ENCODE results near the gene VPS51.
"Not testable (repeated sequence)": the region's sequence is repeated elsewhere in the genome, so short reads cannot be mapped to it uniquely, and the experiment has no call there.

VPS51 gene

DNA sequence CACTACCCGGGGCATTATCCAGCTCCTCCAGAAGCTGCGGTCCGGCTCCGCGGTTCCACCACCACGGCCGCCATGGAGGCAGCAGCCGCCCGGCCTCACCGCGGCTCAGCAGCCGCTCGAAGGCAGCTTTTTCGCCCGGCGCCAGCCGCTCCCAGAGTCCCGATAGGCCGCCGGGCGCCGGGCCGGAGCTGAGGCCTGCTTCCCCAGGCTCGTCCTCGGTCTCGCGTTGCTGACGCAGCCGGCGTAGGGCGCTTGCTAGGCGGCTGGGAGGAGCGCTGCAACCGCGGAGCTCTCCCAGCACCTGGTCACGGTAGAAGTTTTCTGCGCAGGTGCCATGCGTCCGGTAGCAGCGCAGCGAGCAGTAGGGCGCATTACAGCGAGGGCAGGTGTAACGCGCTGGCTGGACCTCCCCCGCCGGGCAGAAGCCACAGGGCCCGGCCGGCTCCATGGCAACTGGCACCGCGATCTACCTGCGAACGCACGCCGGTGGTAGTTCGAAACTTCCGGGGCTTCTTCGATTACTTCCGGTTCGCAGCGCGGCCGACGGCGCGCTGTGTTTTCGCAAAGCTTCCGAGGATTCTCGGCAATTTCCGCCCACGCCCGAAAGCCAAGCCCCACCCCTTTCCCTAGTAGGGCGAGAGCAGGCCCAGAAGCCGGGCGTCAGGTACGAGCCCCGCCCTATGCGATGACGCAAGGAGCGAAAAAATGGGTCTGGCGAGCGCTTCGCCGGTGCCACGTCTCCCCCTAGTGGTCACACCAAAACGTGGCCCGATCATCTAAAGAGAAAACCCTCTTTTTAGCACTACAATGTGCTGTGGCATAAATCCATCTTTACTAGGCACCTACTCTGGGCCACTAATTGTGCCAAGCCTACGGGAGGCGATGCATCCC is 21.4 kb downstream of the VPS51 start, which contains the start of gene ZNHIT2:
Gene ZNHIT2, minus strand, starts transcription at position 496 of the 891 bp plus-strand sequence. Its CDS starts 48 bp downstream, at position 448.
- H2AFZ ChIP-seq (ENCODE audit: low read depth, low read length): no peak within 1 kb of the TSS
- H3K27ac ChIP-seq (ENCODE audit: low read length): peak within 1 kb of the TSS; percentile 59
- H3K79me2 ChIP-seq (ENCODE audit: low read length): peaks cover 60% of the 10 kb centered on the region
- no peaks in the 10 kb centered on the region for H3K27me3 ChIP-seq (ENCODE audit: low read depth, low read length)
- peaks cover 43% of the 10 kb centered on the region for H3K36me3 ChIP-seq (replicated peaks; ENCODE audit: low read depth, low read length)
- no peak for TF ChIP-seq EZH2phosphoT487 (IDR thresholded peaks at IDR 0.05; ENCODE audit: low read depth)
- TF ChIP-seq, protein P1, sequence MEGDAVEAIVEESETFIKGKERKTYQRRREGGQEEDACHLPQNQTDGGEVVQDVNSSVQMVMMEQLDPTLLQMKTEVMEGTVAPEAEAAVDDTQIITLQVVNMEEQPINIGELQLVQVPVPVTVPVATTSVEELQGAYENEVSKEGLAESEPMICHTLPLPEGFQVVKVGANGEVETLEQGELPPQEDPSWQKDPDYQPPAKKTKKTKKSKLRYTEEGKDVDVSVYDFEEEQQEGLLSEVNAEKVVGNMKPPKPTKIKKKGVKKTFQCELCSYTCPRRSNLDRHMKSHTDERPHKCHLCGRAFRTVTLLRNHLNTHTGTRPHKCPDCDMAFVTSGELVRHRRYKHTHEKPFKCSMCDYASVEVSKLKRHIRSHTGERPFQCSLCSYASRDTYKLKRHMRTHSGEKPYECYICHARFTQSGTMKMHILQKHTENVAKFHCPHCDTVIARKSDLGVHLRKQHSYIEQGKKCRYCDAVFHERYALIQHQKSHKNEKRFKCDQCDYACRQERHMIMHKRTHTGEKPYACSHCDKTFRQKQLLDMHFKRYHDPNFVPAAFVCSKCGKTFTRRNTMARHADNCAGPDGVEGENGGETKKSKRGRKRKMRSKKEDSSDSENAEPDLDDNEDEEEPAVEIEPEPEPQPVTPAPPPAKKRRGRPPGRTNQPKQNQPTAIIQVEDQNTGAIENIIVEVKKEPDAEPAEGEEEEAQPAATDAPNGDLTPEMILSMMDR (IDR thresholded peaks at IDR 0.05; ENCODE audit: low read depth, low read length): peak; percentile 94
- no peaks in the 10 kb centered on the region for H3K9me3 ChIP-seq (ENCODE audit: insufficient read depth, low read length)
- peak within 1 kb of the TSS; percentile 79 for H3K4me3 ChIP-seq (ENCODE audit: low read length)
- H4K20me1 ChIP-seq (ENCODE audit: insufficient read depth, low read length): no peaks in the 10 kb centered on the region
- H3K4me2 ChIP-seq (ENCODE audit: low read length): peak within 1 kb of the TSS; percentile 62
- H3K9ac ChIP-seq (ENCODE audit: low read length): peak within 1 kb of the TSS; percentile 68
- H3K4me1 ChIP-seq (ENCODE audit: low read length): peaks cover 37% of the 10 kb centered on the region

DNA sequence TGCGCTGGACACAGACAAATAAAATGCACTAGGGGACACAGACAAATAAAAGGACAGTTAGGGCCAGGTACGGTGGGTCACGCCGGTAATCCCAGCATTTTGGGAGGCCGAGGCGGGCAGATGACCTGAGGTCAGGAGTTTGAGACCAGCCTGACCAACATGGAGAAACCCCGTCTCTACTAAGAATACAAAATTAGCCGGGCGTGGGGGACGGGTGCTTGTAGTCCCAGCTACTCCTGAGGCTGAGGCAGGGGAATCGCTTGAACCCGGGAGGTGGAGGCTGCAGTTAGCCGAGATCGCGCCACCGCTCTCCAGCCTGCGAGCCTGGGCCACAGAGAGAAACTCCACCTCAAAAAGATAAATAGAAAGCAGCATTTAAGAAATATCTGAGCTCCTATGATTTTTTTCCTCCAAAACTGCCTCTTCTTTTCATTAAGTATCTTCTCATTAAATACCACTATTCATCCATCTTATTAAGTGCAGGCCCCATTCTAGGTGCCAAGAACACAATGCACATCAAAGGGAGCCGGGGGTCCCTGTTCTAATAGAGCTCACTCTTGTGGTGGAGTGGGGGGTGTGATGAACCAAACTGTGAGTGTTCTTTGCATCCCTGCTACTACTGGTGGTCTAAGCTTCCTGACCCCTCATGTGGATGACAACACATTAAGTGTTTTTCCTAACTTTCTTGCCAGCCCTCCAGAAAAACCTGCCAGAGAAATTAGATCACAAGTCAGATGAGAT is 22.3 kb downstream of the VPS51 start:
- Histone ChIP-seq H3K36me3 (replicated peaks; ENCODE audit: low read depth, low read length) (peaks cover 43% of the 10 kb centered on the region), H3K4me2 (ENCODE audit: low read length) (no peak overlapping the region), H3K27me3 (ENCODE audit: low read depth, low read length) (no peaks in the 10 kb centered on the region), H3K9me3 (ENCODE audit: insufficient read depth, low read length) (no peaks in the 10 kb centered on the region), H3K4me1 (ENCODE audit: low read length) (peaks cover 38% of the 10 kb centered on the region), H4K20me1 (ENCODE audit: insufficient read depth, low read length) (no peaks in the 10 kb centered on the region), H3K9ac (ENCODE audit: low read length) (no peak overlapping the region), H2AFZ (ENCODE audit: low read depth, low read length) (no peak overlapping the region), H3K4me3 (ENCODE audit: low read length) (no peak overlapping the region), H3K79me2 (ENCODE audit: low read length) (peaks cover 63% of the 10 kb centered on the region), H3K27ac (ENCODE audit: low read length) (0 out of 2 replicates have a peak overlapping the region, but pooled peaks have one; percentile 5)
- TF ChIP-seq EZH2phosphoT487 (IDR thresholded peaks at IDR 0.05; ENCODE audit: low read depth): no peak
- TF ChIP-seq, protein P1 (IDR thresholded peaks at IDR 0.05; ENCODE audit: low read depth, low read length): no peak

DNA sequence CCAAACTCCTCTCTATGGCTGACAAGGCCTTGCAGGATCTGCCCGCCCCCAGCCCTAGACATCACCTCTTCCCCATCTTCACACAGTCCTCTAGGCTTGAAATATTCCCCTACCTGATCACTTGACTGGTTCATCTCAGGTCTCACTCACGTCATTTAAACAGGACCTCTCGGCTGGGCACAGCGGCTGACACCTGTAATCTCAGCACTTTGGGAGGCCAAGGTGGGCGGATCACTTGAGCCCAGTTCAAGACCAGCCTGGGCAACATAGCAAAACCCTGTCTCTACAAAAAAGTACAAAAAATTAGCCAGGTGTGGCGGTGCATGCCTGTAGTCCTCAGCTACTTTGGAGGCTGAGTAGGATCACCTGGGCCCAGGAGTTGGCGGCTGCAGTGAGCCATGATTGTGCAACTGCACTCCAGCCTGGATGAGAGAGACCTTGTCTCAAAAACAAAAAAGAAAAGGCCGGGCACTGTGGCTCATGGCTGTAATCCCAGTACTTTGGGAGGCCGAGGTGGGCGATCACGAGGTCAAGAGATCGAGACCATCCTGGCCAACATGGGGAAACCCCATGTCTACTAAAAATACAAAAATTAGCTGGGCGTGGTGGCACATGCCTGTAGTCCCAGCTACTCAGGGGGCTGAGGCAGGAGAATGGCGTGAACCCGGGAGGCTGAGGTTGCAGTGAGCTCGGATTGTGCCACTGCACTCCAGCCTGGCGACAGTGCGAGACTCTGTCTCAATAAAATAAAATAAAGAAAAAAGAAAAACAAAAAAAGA is 23.1 kb downstream of the VPS51 start:
- H3K27me3 ChIP-seq (ENCODE audit: low read depth, low read length); H3K9me3 ChIP-seq (ENCODE audit: insufficient read depth, low read length); H3K4me3 ChIP-seq (ENCODE audit: low read length); H2AFZ ChIP-seq (ENCODE audit: low read depth, low read length); H4K20me1 ChIP-seq (ENCODE audit: insufficient read depth, low read length); H3K9ac ChIP-seq (ENCODE audit: low read length); H3K4me2 ChIP-seq (ENCODE audit: low read length): not testable (repeated sequence)
- Histone ChIP-seq H3K27ac (ENCODE audit: low read length) (peak overlapping the region; percentile 5; the same call in 1 of the 2 replicates), H3K36me3 (replicated peaks; ENCODE audit: low read depth, low read length) (peaks cover 43% of the 10 kb centered on the region), H3K4me1 (ENCODE audit: low read length) (peaks cover 34% of the 10 kb centered on the region), H3K79me2 (ENCODE audit: low read length) (peaks cover 70% of the 10 kb centered on the region)

DNA sequence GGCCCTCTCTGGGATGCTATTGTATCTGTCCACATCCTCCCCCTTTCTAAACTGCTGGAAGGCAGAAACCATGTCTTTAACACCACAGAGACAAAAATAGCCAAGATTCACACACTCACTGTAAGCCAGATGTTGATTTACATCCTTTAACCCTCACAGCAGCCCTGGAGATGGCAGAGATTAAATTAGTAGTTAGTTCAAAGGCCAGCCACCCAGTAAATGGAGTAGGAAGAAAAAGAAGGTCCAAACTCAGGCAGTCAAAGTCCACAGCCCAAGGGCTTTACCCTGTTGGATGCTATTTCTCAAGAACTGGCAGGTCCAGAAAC is 23.6 kb downstream of the VPS51 start:
- H3K9ac ChIP-seq (ENCODE audit: low read length): no peak overlapping the region
- no peak overlapping the region for H3K4me2 ChIP-seq (ENCODE audit: low read length)

More for the DNA sequence above, 23.6 kb downstream of the VPS51 start:
- peaks cover 43% of the 10 kb centered on the region for H3K36me3 ChIP-seq (replicated peaks; ENCODE audit: low read depth, low read length)
- H3K9me3 ChIP-seq (ENCODE audit: insufficient read depth, low read length): no peaks in the 10 kb centered on the region
- peaks cover 34% of the 10 kb centered on the region for H3K4me1 ChIP-seq (ENCODE audit: low read length)
- peak overlapping the region; percentile 5 for H3K27ac ChIP-seq (ENCODE audit: low read length)
- H3K79me2 ChIP-seq (ENCODE audit: low read length): peaks cover 75% of the 10 kb centered on the region
- no peak for TF ChIP-seq EZH2phosphoT487 (IDR thresholded peaks at IDR 0.05; ENCODE audit: low read depth)
- TF ChIP-seq, protein P1 (IDR thresholded peaks at IDR 0.05; ENCODE audit: low read depth, low read length): no peak
- H3K27me3 ChIP-seq (ENCODE audit: low read depth, low read length): no peaks in the 10 kb centered on the region
- no peaks in the 10 kb centered on the region for H4K20me1 ChIP-seq (ENCODE audit: insufficient read depth, low read length)
- H3K4me3 ChIP-seq (ENCODE audit: low read length): no peak overlapping the region
- no peak overlapping the region for H2AFZ ChIP-seq (ENCODE audit: low read depth, low read length)

Data from OCI-LY3 (cell line).